HG03439 (cell line): ENCODE data around the gene CFL2.

ENCODE experiments used
- ATAC-seq: cut with Tn5 transposase; IDR thresholded peaks from one replicate; pipeline ENCODE4 v1.9.1; 2021; ENCODE audit warnings: mild to moderate bottlenecking, moderate library complexity; ENCODE audit not compliant: unreplicated experiment

Gene CFL2

DNA sequence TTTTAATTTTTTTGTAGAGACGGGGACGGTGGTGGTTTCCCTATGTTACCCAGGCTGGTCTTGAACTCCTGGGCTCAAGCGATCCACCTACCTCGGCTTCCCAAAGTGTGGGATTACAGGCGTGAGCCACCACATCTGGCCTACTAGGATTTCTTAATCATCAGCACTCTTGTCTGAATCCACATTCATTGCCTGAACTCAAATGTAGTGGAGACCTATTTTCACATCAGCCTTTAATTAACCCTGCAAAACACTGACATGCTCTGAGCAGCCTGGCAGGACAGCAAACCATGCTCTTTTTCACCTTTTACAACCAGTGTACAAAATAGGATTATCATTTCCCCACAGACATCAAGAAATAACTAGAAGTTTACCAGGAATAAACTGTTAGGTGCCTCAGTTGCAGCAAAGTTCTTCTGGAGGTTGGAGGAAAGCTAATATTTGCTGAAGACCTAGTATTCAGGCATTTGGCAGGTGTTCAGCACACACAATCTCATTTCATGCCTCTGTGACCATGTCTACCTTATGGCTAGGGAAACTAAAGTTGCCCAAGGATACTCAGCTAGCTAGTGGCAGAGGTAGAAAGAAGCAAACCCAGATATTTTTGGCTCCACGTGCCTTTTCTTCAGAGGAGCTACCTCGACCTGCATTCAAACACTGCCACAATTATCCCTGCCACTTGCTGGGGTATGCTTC, 37.7 kb downstream of the CFL2 start:
- no peak for ATAC-seq

DNA sequence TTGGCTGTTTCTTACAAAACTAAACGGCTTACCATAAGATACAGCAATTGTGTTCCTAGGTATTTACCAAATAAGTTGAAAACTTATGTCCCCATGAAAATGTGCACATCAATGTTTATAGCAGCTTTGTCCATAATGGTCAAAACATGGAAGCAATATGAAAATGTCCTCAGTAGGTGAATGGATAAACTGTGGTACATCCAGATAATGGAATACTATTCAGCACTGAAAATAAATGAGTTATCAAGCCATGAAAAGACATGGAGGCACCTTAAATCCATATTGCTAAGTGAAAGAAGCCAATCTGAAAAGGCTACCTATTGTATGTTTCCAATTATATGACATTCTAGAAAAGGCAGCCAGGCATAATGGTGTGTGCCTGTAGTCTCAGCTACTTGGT, 40.7 kb downstream of the CFL2 start:
- no peak for ATAC-seq

DNA sequence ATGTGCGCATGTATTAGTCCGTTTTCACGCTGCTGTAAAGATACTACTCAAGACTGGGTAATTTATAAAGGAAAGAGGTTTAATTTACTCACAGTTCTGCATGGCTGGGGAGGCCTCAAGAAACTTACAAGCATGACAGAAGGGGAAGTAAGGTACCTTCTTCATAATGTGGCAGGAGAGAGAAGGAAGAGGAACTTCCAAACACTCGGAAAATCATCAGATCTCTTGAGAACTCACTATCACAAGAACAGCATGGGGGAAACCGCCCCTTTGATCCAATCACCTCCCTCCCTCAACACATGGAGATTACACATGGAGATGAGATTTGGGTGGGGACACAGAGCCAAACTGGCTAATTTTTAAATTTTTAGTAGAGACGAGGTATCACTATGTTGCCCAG, 42.7 kb downstream of the CFL2 start:
- ATAC-seq: no peak

DNA sequence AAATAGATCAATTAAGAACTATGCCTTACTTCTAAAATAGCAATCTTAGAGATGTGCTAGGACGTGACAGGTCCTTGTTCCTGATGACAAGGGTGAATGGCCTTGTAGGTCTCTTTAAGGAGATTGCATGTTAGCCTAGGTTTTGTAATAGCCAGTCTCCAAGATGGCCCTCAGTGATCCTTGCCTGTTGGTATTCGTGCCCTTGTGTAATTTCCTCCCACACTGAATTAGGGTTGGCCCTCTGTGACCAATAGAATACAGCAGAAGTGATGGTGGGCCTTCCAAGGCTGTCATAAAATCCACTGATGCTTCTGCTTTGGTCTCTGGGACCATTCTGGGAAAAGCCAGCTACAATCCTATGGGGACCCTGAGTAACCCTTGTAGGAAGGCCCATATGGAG, 46.3 kb downstream of the CFL2 start:
- no peak for ATAC-seq

DNA sequence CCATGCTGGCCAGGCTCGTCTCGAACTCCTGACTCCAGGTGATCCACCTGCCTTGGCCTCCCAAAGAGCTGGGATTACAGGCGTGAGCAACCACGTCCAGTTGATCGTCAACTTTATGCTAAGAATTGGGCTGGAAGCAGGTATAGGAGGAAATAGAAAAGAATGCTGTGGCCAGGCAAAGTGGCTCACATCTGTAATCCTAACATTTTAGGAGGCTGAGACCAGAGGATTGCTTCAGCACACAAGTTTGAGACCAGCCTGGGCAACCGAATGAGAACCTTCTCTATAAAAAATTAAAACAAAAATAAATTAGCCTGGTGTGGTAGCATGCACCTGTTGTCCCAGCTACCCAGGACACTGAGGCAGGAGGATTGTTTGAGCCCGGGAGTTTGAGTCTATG, 47.4 kb downstream of the CFL2 start:
- no peak for ATAC-seq

DNA sequence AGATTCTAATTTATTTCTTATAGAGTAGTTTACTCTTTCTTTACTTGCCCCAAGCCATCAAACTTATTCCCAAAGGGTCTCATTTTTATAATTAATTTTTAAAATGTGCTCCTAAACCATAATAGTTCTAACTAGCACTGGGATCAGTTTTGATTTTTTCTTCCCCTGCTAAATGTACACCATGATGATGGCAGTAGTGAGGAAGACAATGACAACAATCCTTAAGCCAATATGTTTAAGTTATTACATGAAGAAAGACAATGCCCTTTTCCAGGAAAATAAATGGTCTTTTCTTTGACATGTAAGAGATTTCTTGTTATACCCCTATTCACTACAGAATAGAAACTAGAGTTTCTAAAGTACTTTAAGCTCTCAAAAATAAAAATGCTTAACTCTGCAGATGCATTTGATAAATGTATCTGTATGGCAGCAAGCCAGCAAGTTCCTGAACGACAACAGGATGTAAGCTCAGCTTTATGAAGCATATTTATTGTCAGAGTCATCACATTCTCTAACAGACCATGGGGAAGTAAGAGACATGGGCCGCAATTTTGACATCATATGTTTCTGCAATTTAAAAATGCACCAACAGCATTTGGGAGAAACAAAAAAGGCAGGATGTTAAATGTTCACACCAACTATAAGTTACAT, 48.5 kb downstream of the CFL2 start:
- ATAC-seq: no peak

DNA sequence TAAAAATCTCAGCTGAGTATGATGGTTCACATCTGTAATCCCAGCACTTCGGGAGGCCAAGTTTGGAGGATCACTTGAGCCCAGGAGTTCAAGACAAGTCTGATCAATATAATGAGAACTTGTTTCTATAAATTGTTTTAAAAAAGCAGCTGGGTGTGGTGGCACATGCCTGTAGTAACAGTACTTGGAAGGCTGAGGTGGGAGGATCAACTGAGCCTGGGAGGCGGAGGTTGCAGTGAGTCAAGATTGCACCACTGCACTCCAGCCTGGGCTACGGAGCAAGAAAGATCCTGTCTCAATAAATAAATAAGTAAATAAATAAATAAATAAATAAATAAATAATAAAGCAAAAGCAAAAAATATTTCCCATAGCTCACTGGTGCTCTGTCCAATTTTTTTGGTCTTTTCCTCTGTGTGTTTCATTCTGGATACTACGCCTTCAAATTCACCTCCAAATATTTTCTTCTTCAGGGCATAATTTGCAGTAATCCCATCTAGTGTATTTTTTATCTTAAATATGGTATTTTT, 51.8 kb downstream of the CFL2 start:
- no peak for ATAC-seq

DNA sequence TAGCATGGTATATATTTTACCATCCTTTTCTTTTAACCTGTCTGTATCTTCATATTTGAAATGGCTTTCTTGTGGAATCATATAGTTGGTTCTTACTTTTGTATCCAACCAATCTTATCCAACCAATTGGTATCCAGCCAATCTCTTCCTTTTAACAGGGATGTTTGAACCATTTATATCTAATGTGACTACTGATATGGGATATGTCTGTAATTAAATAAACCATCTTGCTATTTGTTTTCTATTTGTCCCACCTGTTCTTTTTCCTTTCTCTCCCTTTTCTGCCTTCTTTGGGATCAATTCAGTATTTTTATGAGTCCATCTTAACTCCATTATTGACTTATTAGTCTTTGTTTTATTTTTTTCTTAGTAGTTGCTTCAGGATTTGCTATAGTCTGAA, 53.6 kb downstream of the CFL2 start:
- no peak for ATAC-seq
